ENCODE data around the gene LRRC49.

- TF ChIP-seq CTCF (conservative IDR thresholded peaks at IDR 0.05; ENCODE audit: low read length) (no peak), EZH2phosphoT487 (IDR thresholded peaks at IDR 0.05; ENCODE audit: borderline replicate concordance, low read depth, low read length) (no peak)
These were observed 120.8 kb downstream of the LRRC49 start for GRCh38 chr15:71013446-71013845.
